Ascending aorta (tissue), 2 donors: ENCODE data around the gene STX17. TPM values are rescaled to one million over a fixed set of nuclear protein-coding genes. Genes with fewer than 3 reads are reported as not detected.

Experiments used
- DNase-seq, 2 donors: peaks; one replicate each; pipeline ENCODE4 v3.0.0-alpha.2; 2019; ENCODE audit warnings: low spot score in 2 of 2
- H3K27ac ChIP-seq, 2 donors: fragments of 200-600 bp; sonication (generic); one replicate each; pipeline ENCODE4 v1.5.1; 2016 to 2017; ENCODE audit warnings: mild to moderate bottlenecking in 1 of 2
- H3K27me3 ChIP-seq: fragments of 200-600 bp; sonication (generic); one replicate; pipeline ENCODE4 v1.5.1; 2017
- H3K36me3 ChIP-seq, 2 donors: fragments of 200-600 bp; sonication (generic); one replicate each; pipeline ENCODE4 v1.5.1; 2016
- H3K4me1 ChIP-seq, 2 donors: fragments of 200-600 bp; sonication (generic); one replicate each; pipeline ENCODE4 v1.5.1; 2016 to 2017; ENCODE audit warnings: mild to moderate bottlenecking in 1 of 2
- H3K4me3 ChIP-seq, 2 donors: fragments of 200-600 bp; sonication (generic); one replicate each; pipeline ENCODE4 v1.5.1; 2016 to 2017; ENCODE audit warnings: mild to moderate bottlenecking in 1 of 2
- H3K9me3 ChIP-seq, 2 donors: fragments of 200-600 bp; sonication (generic); one replicate each; pipeline ENCODE4 v1.5.1; 2016
- intact Hi-C: fragments of 100-400 bp; cut with DNase I; formaldehyde crosslinking; loops from one replicate; pipeline ENCODE4 v1.15.1; 2023
- total RNA-seq: library from RNA; depleted of rRNA; stranded (reverse); fragments of >200 nt; gene quantifications from one replicate; pipeline ENCODE4 v1.1.0, GENCODE V29; 2016
- TF ChIP-seq, protein P1 (sequence below), 3 experiments: fragments of 200-600 bp in 2 of 3; fragments of 450-650 bp in 1 of 3; sonication (generic) in 2 of 3; IDR thresholded peaks; one replicate each; pipeline ENCODE4 v1.5.1; 2016 to 2019; ENCODE audit warnings: antibody characterized with exemption in 3 of 3, mild to moderate bottlenecking in 1 of 3, moderate library complexity in 1 of 3

Gene STX17
- total RNA-seq, 1 donor from 2014 or later: 24.9 TPM

DNA sequence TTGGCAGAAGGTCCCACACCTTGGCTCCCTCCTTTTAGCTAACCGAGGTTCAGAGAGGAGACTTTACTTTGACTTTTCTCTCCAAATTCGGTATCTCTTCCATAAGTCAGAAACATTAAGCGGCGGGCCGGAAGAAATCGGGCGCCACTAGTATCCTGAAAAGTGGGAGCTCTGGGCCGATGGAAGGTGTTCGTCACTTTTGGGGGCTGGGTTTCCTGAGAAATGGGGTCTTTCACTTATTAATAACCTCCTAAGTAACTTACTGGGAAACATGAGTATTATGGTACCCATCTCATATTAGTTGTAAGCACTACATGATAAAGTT, 716 bp downstream of the STX17 start:
- TF ChIP-seq, protein P1, sequence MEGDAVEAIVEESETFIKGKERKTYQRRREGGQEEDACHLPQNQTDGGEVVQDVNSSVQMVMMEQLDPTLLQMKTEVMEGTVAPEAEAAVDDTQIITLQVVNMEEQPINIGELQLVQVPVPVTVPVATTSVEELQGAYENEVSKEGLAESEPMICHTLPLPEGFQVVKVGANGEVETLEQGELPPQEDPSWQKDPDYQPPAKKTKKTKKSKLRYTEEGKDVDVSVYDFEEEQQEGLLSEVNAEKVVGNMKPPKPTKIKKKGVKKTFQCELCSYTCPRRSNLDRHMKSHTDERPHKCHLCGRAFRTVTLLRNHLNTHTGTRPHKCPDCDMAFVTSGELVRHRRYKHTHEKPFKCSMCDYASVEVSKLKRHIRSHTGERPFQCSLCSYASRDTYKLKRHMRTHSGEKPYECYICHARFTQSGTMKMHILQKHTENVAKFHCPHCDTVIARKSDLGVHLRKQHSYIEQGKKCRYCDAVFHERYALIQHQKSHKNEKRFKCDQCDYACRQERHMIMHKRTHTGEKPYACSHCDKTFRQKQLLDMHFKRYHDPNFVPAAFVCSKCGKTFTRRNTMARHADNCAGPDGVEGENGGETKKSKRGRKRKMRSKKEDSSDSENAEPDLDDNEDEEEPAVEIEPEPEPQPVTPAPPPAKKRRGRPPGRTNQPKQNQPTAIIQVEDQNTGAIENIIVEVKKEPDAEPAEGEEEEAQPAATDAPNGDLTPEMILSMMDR (IDR thresholded peaks at IDR 0.05): no peak
- Histone ChIP-seq H3K27ac (peak overlapping the region; percentile 91 to 97), H3K4me1 (no peaks in the 10 kb centered on the region), H3K4me3 (peak overlapping the region; percentile 74 to 99), H3K27me3 (no peaks in the 10 kb centered on the region), H3K9me3 (no peaks in the 10 kb centered on the region), H3K36me3 (no peaks in the 10 kb centered on the region)
- DNase-seq: no peak
- intact Hi-C loops: loop anchor here (5.0 to 10.0 kb wide), 7 partner anchors 190 to 932 kb away; partner anchors contain the start of genes ERP44, INVS, MSANTD3 and TEX10

DNA sequence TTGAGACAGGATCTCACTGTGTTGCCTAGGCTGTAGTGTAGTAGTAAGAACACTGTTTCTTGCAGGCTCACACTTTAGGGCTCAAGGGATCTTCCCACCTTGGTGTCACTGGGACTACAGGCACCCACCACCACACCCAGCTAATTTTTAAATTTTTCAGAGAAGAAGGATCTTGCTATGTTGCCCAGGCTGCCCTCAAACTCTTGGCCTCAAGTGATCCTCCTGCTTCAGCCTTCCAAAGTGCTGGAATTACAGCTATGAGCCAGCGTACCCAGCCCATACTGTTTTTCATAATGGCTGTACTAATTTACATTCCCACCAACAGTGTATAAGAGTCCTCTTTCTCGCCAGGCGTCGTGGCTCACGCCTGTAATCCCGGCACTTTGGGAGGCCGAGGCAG, 5.1 kb downstream of the STX17 start:
- no peaks in the 10 kb centered on the region for H3K27me3 ChIP-seq
- intact Hi-C loops: no loop called here
- H3K4me1 ChIP-seq: no peaks in the 10 kb centered on the region
- H3K9me3 ChIP-seq: no peaks in the 10 kb centered on the region
- H3K36me3 ChIP-seq: peaks cover 6 to 14% of the 10 kb centered on the region in 2 donors
- H3K4me3 ChIP-seq: no peak overlapping the region
- no peak for DNase-seq
- no peak overlapping the region for H3K27ac ChIP-seq
- TF ChIP-seq, protein P1 (IDR thresholded peaks at IDR 0.05): no peak

DNA sequence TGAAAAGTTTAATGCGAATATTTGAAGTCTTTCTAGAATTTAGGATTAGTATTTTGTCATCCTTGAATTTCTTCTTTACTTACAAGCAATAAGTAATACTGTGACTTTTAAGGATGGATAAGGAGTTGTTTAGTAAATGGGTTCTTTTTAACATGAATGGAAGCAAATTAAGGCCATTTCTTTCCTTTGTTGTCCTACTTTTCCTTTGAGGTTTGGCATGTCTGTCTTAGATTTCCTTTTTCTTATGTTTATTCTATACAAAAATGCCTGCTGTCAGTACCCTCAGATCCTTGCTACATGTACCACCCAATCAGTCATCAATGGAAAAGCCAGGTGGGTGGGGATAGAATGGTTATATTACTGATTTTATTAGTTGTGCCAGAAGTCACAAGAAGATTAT, 10.2 kb downstream of the STX17 start:
- no peak overlapping the region for H3K27ac ChIP-seq
- DNase-seq: no peak
- intact Hi-C loops: no loop called here
- H3K27me3 ChIP-seq: no peaks in the 10 kb centered on the region
- H3K4me3 ChIP-seq: no peak overlapping the region
- TF ChIP-seq, protein P1 (IDR thresholded peaks at IDR 0.05): no peak
- peaks cover 19 to 48% of the 10 kb centered on the region in 2 donors for H3K36me3 ChIP-seq
- no peaks in the 10 kb centered on the region for H3K9me3 ChIP-seq
- H3K4me1 ChIP-seq: no peaks in the 10 kb centered on the region

DNA sequence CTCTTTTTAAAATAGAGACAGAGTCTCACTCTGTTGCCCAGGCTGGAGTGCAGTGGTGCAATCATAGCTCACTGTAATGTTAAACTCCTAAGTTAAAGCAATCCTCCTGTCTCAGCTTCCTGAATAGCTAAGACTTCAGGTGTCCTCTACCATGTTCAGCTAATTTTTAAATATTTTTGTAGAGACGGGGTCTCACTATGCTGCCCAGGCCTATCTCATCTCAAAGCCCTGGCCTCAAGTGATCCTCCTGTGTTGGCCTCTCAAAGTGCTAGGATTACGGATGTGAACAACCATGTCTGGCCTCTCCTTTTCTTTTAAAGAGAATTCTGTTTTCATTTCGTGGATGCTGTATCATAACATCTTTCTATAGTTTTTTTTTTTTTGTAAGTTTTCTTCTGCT, 11.7 kb downstream of the STX17 start:
- intact Hi-C loops: no loop called here
- Histone ChIP-seq H3K27me3 (no peaks in the 10 kb centered on the region), H3K36me3 (peaks cover 19 to 62% of the 10 kb centered on the region in 2 donors), H3K4me1 (no peaks in the 10 kb centered on the region), H3K4me3 (no peak overlapping the region), H3K27ac (no peak overlapping the region), H3K9me3 (no peaks in the 10 kb centered on the region)
- no peak for DNase-seq
- TF ChIP-seq, protein P1 (IDR thresholded peaks at IDR 0.05): no peak

DNA sequence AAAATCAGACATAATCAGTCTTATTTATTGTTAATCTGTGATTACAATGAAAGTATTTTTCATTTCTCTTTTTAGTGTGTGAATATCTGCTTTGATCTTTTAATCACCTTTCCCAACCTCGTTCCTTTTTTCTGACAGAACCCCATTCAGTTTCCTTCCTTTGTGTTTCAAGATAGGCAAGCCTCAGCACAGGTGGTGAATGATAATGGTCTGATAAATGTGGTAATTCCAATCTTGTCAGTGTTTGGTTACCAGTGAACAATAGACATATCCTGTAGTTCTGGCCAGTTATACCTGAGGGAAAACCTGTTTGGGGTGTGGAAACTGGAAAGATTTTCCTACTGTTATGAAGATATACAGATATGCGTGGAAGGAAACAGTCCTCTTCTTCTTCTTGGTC, 13.5 kb downstream of the STX17 start:
- Histone ChIP-seq H3K27ac (no peak overlapping the region), H3K4me3 (no peak overlapping the region), H3K27me3 (no peaks in the 10 kb centered on the region), H3K9me3 (peaks cover 0 to under 1% of the 10 kb centered on the region in 2 donors), H3K4me1 (no peaks in the 10 kb centered on the region), H3K36me3 (peaks cover 19 to 75% of the 10 kb centered on the region in 2 donors)
- TF ChIP-seq, protein P1 (IDR thresholded peaks at IDR 0.05): no peak
- intact Hi-C loops: no loop called here
- no peak for DNase-seq
